Measurements from ENCODE around the gene MSGN1.
"Not testable (repeated sequence)": the region's sequence is repeated elsewhere in the genome, so short reads cannot be mapped to it uniquely, and the experiment has no call there.

Gene MSGN1

GRCh38 chr2:17805166-17805565 lies 11.1 kb upstream of the MSGN1 start:
- no peak for DNase-seq (ENCODE audit: low read depth in 3 of 3)

- DNase-seq (ENCODE audit: low read depth in 3 of 3): no peak
Measured at GRCh38 chr2:17805717-17806363, 10.4 kb upstream of the MSGN1 start.

GRCh38 chr2:17813010-17813741 lies 3.1 kb upstream of the MSGN1 start:
- DNase-seq (ENCODE audit: low read depth in 3 of 3): no peak

GRCh38 chr2:17813742-17814473 lies 2.4 kb upstream of the MSGN1 start:
- no peak for DNase-seq (ENCODE audit: low read depth in 3 of 3)

- DNase-seq (ENCODE audit: low read depth in 3 of 3): no peak
Measured at GRCh38 chr2:17814601-17815000, 1.7 kb upstream of the MSGN1 start.

GRCh38 chr2:17815468-17816184 lies 634 bp upstream of the MSGN1 start:
- DNase-seq (ENCODE audit: low read depth in 3 of 3): no peak

- no peak for DNase-seq (ENCODE audit: low read depth in 3 of 3)
Measured at GRCh38 chr2:17818235-17818815, 2.1 kb downstream of the MSGN1 start.

- no peak for DNase-seq (ENCODE audit: low read depth in 3 of 3)
Measured at GRCh38 chr2:17821080-17821479, 4.8 kb downstream of the MSGN1 start.

- DNase-seq (ENCODE audit: low read depth in 3 of 3): no peak
Measured at GRCh38 chr2:17821535-17822444, 5.5 kb downstream of the MSGN1 start.

- DNase-seq (ENCODE audit: low read depth in 3 of 3): no peak
Measured at GRCh38 chr2:17822445-17823117, 6.3 kb downstream of the MSGN1 start.

GRCh38 chr2:17823646-17824045 lies 7.4 kb downstream of the MSGN1 start:
- not testable (repeated sequence) for DNase-seq (ENCODE audit: low read depth in 3 of 3)

GRCh38 chr2:17827316-17827715 lies 11.1 kb downstream of the MSGN1 start:
- DNase-seq (ENCODE audit: low read depth in 3 of 3): no peak

GRCh38 chr2:17827785-17828184 lies 11.5 kb downstream of the MSGN1 start:
- no peak for DNase-seq (ENCODE audit: low read depth in 3 of 3)

GRCh38 chr2:17830053-17831034 lies 14.1 kb downstream of the MSGN1 start:
- peak; percentile 5 to 37 (median 25) for DNase-seq (ENCODE audit: low read depth in 3 of 3)

- no peak for DNase-seq (ENCODE audit: low read depth in 3 of 3)
Measured at GRCh38 chr2:17835516-17835915, 19.3 kb downstream of the MSGN1 start.

GRCh38 chr2:17839959-17840358 lies 23.7 kb downstream of the MSGN1 start:
- DNase-seq (ENCODE audit: low read depth in 3 of 3): no peak

- DNase-seq (ENCODE audit: low read depth in 3 of 3): no peak
Measured at GRCh38 chr2:17843457-17843856, 27.2 kb downstream of the MSGN1 start.

- DNase-seq (ENCODE audit: low read depth in 3 of 3): no peak
Measured at GRCh38 chr2:17845806-17846205, 29.5 kb downstream of the MSGN1 start.

- DNase-seq (ENCODE audit: low read depth in 3 of 3): no peak
Measured at GRCh38 chr2:17846676-17847075, 30.4 kb downstream of the MSGN1 start.

All from stimulated activated CD4-positive, alpha-beta T cell treated with anti-CD3 and anti-CD28 coated beads, TNF-alpha, amount 100 ng/mL, for 48 hours (primary cell).